Peyer's patch (tissue), 4 donors: ENCODE results near the gene SELENOI. TPM values are rescaled to one million over a fixed set of nuclear protein-coding genes. Genes with fewer than 3 reads are reported as not detected.
"Not testable (repeated sequence)": the region's sequence is repeated elsewhere in the genome, so short reads cannot be mapped to it uniquely, and the experiment has no call there.

ENCODE experiments used
- DNase-seq, 3 donors: peaks; one replicate each; pipeline ENCODE4 v3.0.0-alpha.2; 2017 to 2019
- H3K27ac ChIP-seq, 4 donors: fragments of 200-600 bp; sonication (generic); one replicate each; pipeline ENCODE4 v1.5.1; 2016 to 2019
- H3K27me3 ChIP-seq, 2 donors: fragments of 200-600 bp; sonication (generic); one replicate each; pipeline ENCODE4 v1.5.1; 2019
- H3K36me3 ChIP-seq, 3 donors: fragments of 200-600 bp; sonication (generic); one replicate each; pipeline ENCODE4 v1.5.1; 2016 to 2019
- H3K4me1 ChIP-seq, 4 donors: fragments of 200-600 bp; sonication (generic); one replicate each; pipeline ENCODE4 v1.5.1; 2016 to 2019
- H3K4me3 ChIP-seq, 4 donors: fragments of 200-600 bp; sonication (generic); 1 replicate in 3 of 4; 2 replicates in 1 of 4; pipeline ENCODE4 v1.5.1; 2016 to 2019; ENCODE audit warnings: mild to moderate bottlenecking in 1 of 4
- H3K9me3 ChIP-seq, 4 donors: fragments of 200-600 bp; sonication (generic); one replicate each; pipeline ENCODE4 v1.5.1; 2016 to 2019; ENCODE audit warnings: mild to moderate bottlenecking in 1 of 4
- POLR2A ChIP-seq, 2 donors: fragments of 450-650 bp; IDR thresholded peaks; one replicate each; pipeline ENCODE4 v1.5.1; 2017; ENCODE audit warnings: antibody characterized with exemption in 2 of 2, mild to moderate bottlenecking in 2 of 2, moderate library complexity in 2 of 2
- total RNA-seq, 4 donors: library from RNA; depleted of rRNA; stranded (reverse); fragments of >200 nt; gene quantifications; one replicate each; pipeline ENCODE4 v1.1.0, GENCODE V29; 2016
- TF ChIP-seq, protein P1 (sequence below), 6 experiments: fragments of 450-650 bp in 4 of 6; fragments of 200-600 bp in 2 of 6; sonication (generic) in 1 of 6; IDR thresholded peaks; one replicate each; pipeline ENCODE4 v1.5.1; 2017 to 2019; ENCODE audit warnings: antibody characterized with exemption in 6 of 6, mild to moderate bottlenecking in 3 of 6, moderate library complexity in 1 of 6

The SELENOI gene
- total RNA-seq, 4 donors from 2014 or later: 28.1 to 82.1 (median 51.2) TPM

DNA sequence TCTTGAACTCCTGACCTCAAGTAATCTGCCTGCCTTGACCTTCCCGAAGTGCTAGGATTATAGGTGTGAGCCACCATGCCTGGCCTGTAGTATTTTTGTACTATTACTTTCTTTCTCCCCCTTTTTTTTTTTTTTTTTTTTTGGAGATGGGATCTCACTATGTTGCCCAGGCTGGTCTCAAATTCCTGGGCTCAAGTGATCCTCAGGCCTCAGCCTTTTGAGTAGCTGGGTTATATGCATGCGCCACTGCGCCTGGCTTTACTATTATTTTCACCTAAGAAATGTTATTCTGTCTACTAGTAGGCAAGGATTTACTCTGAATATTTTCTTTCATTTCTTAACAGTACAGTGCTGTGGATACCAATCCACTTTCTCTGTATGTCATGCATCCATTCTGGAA is 18.0 kb downstream of the SELENOI start:
- H3K27ac ChIP-seq: peak overlapping the region in 1 of 4 donors; percentile 36
- H3K4me3 ChIP-seq: no peak overlapping the region
- H3K36me3 ChIP-seq: peaks cover 0 to 24% (median 0%) of the 10 kb centered on the region in 3 donors
- TF ChIP-seq POLR2A (IDR thresholded peaks at IDR 0.05): no peak
- TF ChIP-seq, protein P1, sequence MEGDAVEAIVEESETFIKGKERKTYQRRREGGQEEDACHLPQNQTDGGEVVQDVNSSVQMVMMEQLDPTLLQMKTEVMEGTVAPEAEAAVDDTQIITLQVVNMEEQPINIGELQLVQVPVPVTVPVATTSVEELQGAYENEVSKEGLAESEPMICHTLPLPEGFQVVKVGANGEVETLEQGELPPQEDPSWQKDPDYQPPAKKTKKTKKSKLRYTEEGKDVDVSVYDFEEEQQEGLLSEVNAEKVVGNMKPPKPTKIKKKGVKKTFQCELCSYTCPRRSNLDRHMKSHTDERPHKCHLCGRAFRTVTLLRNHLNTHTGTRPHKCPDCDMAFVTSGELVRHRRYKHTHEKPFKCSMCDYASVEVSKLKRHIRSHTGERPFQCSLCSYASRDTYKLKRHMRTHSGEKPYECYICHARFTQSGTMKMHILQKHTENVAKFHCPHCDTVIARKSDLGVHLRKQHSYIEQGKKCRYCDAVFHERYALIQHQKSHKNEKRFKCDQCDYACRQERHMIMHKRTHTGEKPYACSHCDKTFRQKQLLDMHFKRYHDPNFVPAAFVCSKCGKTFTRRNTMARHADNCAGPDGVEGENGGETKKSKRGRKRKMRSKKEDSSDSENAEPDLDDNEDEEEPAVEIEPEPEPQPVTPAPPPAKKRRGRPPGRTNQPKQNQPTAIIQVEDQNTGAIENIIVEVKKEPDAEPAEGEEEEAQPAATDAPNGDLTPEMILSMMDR (IDR thresholded peaks at IDR 0.05): no peak
- H3K9me3 ChIP-seq: no peaks in the 10 kb centered on the region
- H3K27me3 ChIP-seq: no peaks in the 10 kb centered on the region
- DNase-seq: no peak
- H3K4me1 ChIP-seq: peaks cover 0 to 6% (median 0%) of the 10 kb centered on the region in 4 donors

DNA sequence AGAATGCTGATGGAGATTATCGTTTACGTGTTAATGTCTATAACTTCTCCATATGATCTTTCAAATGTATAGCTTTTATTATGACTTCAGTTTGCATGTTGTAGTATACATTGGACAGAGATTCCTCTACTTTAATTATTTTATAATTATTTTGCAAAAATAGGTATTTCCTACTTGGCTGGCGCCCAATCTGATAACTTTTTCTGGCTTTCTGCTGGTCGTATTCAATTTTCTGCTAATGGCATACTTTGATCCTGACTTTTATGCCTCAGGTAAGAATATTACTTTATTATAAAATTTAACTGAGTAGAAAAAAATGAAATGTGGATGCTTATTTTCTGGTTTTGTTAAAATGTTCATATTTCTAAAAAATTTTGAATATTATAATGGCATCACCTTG is 18.7 kb downstream of the SELENOI start:
- H3K27me3 ChIP-seq: no peaks in the 10 kb centered on the region
- peaks cover 0 to 27% (median 0%) of the 10 kb centered on the region in 3 donors for H3K36me3 ChIP-seq
- no peak overlapping the region for H3K27ac ChIP-seq
- no peak for DNase-seq
- H3K9me3 ChIP-seq: no peaks in the 10 kb centered on the region
- no peak overlapping the region for H3K4me3 ChIP-seq
- no peak for TF ChIP-seq POLR2A (IDR thresholded peaks at IDR 0.05)
- TF ChIP-seq, protein P1 (IDR thresholded peaks at IDR 0.05): no peak
- peaks cover 0 to 6% (median 0%) of the 10 kb centered on the region in 4 donors for H3K4me1 ChIP-seq

DNA sequence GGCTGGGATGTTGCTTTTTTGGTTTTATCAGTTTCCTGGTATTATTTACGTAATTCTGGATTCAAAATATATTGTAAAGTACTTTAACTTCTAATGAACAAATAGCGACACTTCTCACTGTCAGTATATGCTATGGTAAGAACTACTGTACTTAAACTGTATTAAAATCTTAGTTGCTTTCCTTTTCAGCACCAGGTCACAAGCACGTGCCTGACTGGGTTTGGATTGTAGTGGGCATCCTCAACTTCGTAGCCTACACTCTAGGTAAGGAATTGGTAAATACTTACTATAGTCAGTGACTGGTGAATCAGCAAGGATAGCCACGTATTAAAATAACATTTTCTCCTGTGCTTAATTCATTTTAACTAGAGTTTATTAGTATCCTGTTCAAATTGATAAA is 21.0 kb downstream of the SELENOI start:
- TF ChIP-seq, protein P1 (IDR thresholded peaks at IDR 0.05): no peak
- TF ChIP-seq POLR2A (IDR thresholded peaks at IDR 0.05): no peak

DNA sequence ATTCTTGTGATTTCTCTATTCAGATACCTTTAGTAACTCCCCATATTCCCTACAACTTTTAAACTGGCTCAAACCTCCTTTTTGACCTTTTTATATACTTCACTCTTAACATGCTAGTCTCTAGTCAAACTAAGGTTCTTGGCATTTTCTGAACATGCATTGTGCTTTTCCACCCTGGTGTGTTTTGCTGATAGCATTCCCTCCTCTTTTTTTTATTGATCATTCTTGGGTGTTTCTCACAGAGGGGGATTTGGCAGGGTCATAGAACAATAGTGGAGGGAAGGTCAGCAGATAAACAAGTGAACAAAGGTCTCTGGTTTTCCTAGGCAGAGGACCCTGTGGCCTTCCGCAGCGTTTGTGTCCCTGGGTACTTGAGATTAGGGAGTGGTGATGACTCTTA is 23.7 kb downstream of the SELENOI start:
- H3K36me3 ChIP-seq: peaks cover 0 to 40% (median 0%) of the 10 kb centered on the region in 3 donors
- not testable (repeated sequence) for DNase-seq, H3K27ac ChIP-seq, H3K4me3 ChIP-seq, H3K4me1 ChIP-seq, H3K27me3 ChIP-seq, H3K9me3 ChIP-seq

More for the DNA sequence above, 21.0 kb downstream of the SELENOI start:
- H3K9me3 ChIP-seq: no peaks in the 10 kb centered on the region
- no peak for DNase-seq
- H3K36me3 ChIP-seq: peaks cover 0 to 23% (median 0%) of the 10 kb centered on the region in 3 donors
- no peak overlapping the region for H3K4me3 ChIP-seq
- no peak overlapping the region for H3K27ac ChIP-seq
- no peaks in the 10 kb centered on the region for H3K27me3 ChIP-seq
- peaks cover 0 to 6% (median 0%) of the 10 kb centered on the region in 4 donors for H3K4me1 ChIP-seq

DNA sequence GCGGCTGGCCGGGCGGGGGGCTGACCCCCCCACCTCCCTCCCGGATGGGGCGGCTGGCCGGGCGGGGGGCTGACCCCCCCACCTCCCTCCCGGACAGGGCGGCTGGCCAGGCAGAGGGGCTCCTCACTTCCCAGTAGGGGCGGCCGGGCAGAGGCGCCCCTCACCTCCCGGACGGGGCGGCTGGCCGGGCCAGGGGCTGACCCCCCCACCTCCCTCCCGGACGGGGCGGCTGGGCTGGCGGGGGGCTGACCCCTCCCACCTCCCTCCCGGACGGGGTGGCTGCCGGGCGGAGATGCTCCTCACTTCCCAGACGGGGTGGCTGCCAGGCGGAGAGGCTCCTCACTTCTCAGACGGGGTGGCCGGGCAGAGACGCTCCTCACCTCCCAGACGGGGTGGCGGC is 25.0 kb downstream of the SELENOI start:
- H3K27me3 ChIP-seq, H3K4me1 ChIP-seq, DNase-seq, H3K4me3 ChIP-seq, H3K27ac ChIP-seq, H3K9me3 ChIP-seq: not testable (repeated sequence)
- H3K36me3 ChIP-seq: peaks cover 0 to 48% (median 0%) of the 10 kb centered on the region in 3 donors

DNA sequence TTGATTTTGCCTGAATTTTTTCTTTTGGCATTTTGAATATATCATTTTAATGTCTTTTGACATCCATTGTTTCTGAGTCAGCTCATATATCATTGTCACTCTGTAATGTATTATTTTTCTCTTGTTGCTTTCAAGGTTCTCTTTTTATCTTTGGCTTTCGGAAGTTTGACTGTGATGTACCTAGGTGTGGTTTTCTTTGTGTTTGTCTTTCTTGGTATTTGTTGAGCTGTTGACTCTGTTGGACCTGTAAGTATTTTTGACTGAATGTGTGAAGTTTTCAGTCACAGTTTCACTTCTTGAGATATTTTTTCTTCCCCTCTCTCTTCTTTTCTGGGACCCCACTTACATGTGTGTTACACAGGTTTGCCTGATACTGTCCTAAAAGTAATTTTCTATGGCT is 30.9 kb downstream of the SELENOI start:
- Histone ChIP-seq H3K4me1 (no peaks in the 10 kb centered on the region), H3K27ac (no peak overlapping the region), H3K4me3 (no peak overlapping the region), H3K9me3 (no peaks in the 10 kb centered on the region), H3K36me3 (peaks cover 0 to 34% (median 0%) of the 10 kb centered on the region in 3 donors), H3K27me3 (no peaks in the 10 kb centered on the region)
- DNase-seq: no peak
- TF ChIP-seq, protein P1 (IDR thresholded peaks at IDR 0.05): no peak
- no peak for TF ChIP-seq POLR2A (IDR thresholded peaks at IDR 0.05)

DNA sequence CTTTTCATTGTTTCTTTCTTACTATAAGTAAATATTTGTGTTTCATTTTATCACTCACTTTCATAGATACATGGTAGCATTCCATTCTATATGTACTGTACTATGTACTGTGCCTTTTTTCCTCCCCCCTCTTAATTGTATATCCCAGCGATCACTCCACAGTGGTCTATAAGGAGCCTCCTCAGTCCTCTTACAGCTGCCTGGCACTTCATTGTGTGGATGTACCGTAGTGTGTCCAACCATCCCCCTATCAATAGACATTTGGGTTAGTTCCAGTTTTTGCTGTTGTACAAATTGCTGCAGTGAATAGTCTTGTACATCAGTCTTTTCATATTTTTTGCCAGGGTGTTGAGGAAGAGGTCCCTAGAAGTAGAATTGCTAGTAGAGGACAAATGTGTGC is 34.3 kb downstream of the SELENOI start:
- no peak overlapping the region for H3K4me3 ChIP-seq
- H3K36me3 ChIP-seq: peaks cover 0 to 25% (median 0%) of the 10 kb centered on the region in 3 donors
- no peak overlapping the region for H3K27ac ChIP-seq

More for the DNA sequence above, 34.3 kb downstream of the SELENOI start:
- no peaks in the 10 kb centered on the region for H3K4me1 ChIP-seq
- TF ChIP-seq, protein P1 (IDR thresholded peaks at IDR 0.05): no peak
- TF ChIP-seq POLR2A (IDR thresholded peaks at IDR 0.05): no peak
- H3K9me3 ChIP-seq: no peaks in the 10 kb centered on the region
- no peak for DNase-seq
- H3K27me3 ChIP-seq: no peaks in the 10 kb centered on the region
